ENCODE results near the gene GOLGA8A.
"Not testable (repeated sequence)": the region's sequence is repeated elsewhere in the genome, so short reads cannot be mapped to it uniquely, and the experiment has no call there.

Gene GOLGA8A

DNA sequence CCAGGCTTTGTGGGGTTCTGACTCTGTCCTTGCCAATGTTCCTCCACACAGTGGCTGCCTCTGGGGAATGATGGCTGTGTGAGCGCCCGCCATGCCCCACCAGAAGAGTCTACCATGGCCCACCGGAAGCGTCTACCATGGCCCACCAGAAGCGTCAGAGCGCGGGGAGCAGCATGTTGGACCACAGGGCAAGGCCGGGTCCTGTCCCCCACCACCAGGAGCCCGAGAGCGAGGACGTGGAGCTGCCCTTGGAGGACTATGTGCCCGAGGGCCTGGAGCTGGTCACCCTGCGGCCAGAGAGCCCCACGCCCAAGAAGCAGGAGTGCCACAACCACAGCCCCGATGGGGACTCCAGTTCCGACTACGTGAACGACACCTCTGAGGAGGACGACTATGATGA lies 28.1 kb downstream of the GOLGA8A start:
- H3K36me3 ChIP-seq (ENCODE audit: control insufficient read depth in 2 of 2, insufficient read depth in 2 of 2, low read length in 2 of 2); H3K4me1 ChIP-seq (ENCODE audit: control insufficient read depth, insufficient read depth, low read length); H3K27me3 ChIP-seq (ENCODE audit: control insufficient read depth in 1 of 2, insufficient read depth in 2 of 2, low read length in 2 of 2); H3K27ac ChIP-seq (ENCODE audit: low read length); H3K9me3 ChIP-seq (ENCODE audit: control insufficient read depth in 2 of 2, low read length in 2 of 2); H3K4me3 ChIP-seq (ENCODE audit: low read length in 2 of 2); H3K9ac ChIP-seq (ENCODE audit: low read length in 2 of 2): not testable (repeated sequence)

DNA sequence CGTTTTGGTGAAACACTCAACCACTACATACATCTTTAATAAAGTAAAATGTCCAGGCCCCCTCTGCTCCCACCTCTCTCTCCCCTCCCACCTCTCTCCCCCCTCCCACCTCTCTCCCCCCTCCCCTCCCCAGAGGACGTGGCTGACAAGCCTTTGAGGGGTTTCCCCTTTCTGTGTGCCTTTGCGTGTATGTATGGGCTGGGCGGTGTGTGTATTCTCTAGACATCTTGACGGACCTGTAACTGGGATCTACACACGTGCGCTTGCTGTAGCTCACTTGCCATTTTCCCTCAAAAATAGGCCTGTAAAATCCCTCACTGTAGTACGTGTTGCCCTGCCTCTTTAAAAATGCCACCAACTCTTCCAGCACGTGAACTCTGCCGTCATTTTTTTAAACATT lies 28.6 kb downstream of the GOLGA8A start:
- not testable (repeated sequence) for H3K27me3 ChIP-seq (ENCODE audit: control insufficient read depth in 1 of 2, insufficient read depth in 2 of 2, low read length in 2 of 2); H3K27ac ChIP-seq (ENCODE audit: low read length); H3K9ac ChIP-seq (ENCODE audit: low read length in 2 of 2); H3K36me3 ChIP-seq (ENCODE audit: control insufficient read depth in 2 of 2, insufficient read depth in 2 of 2, low read length in 2 of 2); H3K4me1 ChIP-seq (ENCODE audit: control insufficient read depth, insufficient read depth, low read length); H3K9me3 ChIP-seq (ENCODE audit: control insufficient read depth in 2 of 2, low read length in 2 of 2); H3K4me3 ChIP-seq (ENCODE audit: low read length in 2 of 2)

- H3K9ac ChIP-seq (ENCODE audit: low read length in 2 of 2); H3K27ac ChIP-seq (ENCODE audit: low read length); H3K9me3 ChIP-seq (ENCODE audit: control insufficient read depth in 2 of 2, low read length in 2 of 2); H3K4me3 ChIP-seq (ENCODE audit: low read length in 2 of 2); H3K36me3 ChIP-seq (ENCODE audit: control insufficient read depth in 2 of 2, insufficient read depth in 2 of 2, low read length in 2 of 2); H3K4me1 ChIP-seq (ENCODE audit: control insufficient read depth, insufficient read depth, low read length); H3K27me3 ChIP-seq (ENCODE audit: control insufficient read depth in 1 of 2, insufficient read depth in 2 of 2, low read length in 2 of 2): not testable (repeated sequence)
Measured at GRCh38 chr15:34403899-34404298, 33.7 kb downstream of the GOLGA8A start.

DNA sequence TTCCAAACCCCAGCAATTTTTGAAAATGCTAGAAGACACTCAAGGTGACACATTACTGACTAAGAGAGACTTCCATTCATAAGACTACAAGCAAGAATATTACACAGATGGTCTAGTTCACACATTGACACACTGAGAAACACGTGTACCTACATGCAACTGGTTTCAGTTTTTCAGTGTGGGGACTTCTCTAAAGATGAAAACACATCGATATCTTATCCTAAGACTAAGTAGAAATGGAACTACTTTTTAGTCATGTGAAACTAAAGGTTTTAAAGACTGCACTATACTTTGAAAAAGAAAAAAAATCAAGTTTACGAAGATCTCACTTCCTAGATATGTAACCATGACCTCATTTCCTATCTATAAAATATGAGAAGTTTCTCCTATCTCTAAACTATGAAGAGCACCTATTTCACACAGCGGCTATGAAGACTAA lies 34.4 kb downstream of the GOLGA8A start:
- H3K27ac ChIP-seq (ENCODE audit: low read length); H3K9me3 ChIP-seq (ENCODE audit: control insufficient read depth in 2 of 2, low read length in 2 of 2); H3K4me1 ChIP-seq (ENCODE audit: control insufficient read depth, insufficient read depth, low read length); H3K9ac ChIP-seq (ENCODE audit: low read length in 2 of 2); H3K36me3 ChIP-seq (ENCODE audit: control insufficient read depth in 2 of 2, insufficient read depth in 2 of 2, low read length in 2 of 2); H3K4me3 ChIP-seq (ENCODE audit: low read length in 2 of 2); H3K27me3 ChIP-seq (ENCODE audit: control insufficient read depth in 1 of 2, insufficient read depth in 2 of 2, low read length in 2 of 2): not testable (repeated sequence)

DNA sequence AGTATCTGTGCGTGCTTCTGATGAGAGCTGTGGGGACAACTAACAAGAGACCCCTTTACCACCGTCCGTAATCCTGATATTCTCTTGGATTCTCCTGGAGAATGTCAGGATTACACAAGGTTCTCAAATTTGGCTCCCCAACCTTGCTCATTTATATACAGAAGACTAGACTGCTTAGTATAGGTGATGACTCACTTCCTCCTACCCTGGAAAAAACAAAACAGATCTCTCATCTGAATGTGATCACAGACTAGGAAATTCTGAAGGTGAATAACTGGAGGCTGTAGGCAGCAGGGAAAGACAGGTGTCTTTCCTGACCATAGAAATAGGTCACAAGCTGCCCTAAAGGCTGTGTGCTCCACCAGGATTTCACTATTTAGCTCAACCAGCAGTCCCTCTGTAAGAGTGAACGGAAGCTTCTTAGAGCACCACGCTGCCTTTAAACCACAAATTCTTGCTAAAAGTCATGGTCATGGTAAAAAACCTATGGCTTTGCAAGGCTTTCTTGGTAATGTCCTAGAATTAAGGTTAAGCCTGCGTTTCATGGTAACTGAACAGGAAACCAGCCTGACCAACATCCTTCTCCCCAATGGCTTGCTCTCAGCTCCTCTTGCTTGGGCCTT lies 39.9 kb downstream of the GOLGA8A start:
- not testable (repeated sequence) for H3K9me3 ChIP-seq (ENCODE audit: control insufficient read depth in 2 of 2, low read length in 2 of 2); H3K9ac ChIP-seq (ENCODE audit: low read length in 2 of 2); H3K4me3 ChIP-seq (ENCODE audit: low read length in 2 of 2); H3K36me3 ChIP-seq (ENCODE audit: control insufficient read depth in 2 of 2, insufficient read depth in 2 of 2, low read length in 2 of 2); H3K27me3 ChIP-seq (ENCODE audit: control insufficient read depth in 1 of 2, insufficient read depth in 2 of 2, low read length in 2 of 2); H3K4me1 ChIP-seq (ENCODE audit: control insufficient read depth, insufficient read depth, low read length); H3K27ac ChIP-seq (ENCODE audit: low read length)

GRCh38 chr15:34392981-34393380 lies 44.6 kb downstream of the GOLGA8A start:
- not testable (repeated sequence) for H3K4me3 ChIP-seq (ENCODE audit: low read length in 2 of 2); H3K27me3 ChIP-seq (ENCODE audit: control insufficient read depth in 1 of 2, insufficient read depth in 2 of 2, low read length in 2 of 2); H3K36me3 ChIP-seq (ENCODE audit: control insufficient read depth in 2 of 2, insufficient read depth in 2 of 2, low read length in 2 of 2); H3K4me1 ChIP-seq (ENCODE audit: control insufficient read depth, insufficient read depth, low read length); H3K27ac ChIP-seq (ENCODE audit: low read length); H3K9me3 ChIP-seq (ENCODE audit: control insufficient read depth in 2 of 2, low read length in 2 of 2); H3K9ac ChIP-seq (ENCODE audit: low read length in 2 of 2)

DNA sequence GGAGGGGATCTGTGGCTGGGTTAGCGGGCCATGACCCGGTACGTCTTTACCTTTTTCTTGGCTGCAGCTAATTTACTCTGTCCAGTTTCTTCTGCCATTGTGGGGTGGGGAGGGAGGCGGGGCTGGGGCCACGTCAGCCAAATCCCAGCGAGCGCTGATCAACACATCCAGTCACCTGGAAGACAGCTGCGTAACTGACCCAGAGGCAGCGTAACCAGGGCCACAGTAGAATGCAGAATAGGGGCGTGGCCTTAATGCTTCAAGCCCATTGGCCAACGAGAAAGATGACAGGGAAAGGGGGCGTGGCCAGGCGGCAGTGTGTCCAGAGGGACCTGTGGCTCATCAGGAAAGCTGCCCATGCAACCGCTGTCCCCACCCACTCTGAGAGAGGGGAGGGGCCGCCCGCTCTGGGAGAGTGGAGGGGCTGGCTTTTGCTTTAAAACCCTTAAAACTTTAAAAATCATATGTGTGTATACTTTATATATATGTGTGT lies 48.0 kb downstream of the GOLGA8A start:
- not testable (repeated sequence) for H3K4me1 ChIP-seq (ENCODE audit: control insufficient read depth, insufficient read depth, low read length); H3K27me3 ChIP-seq (ENCODE audit: control insufficient read depth in 1 of 2, insufficient read depth in 2 of 2, low read length in 2 of 2); H3K27ac ChIP-seq (ENCODE audit: low read length); H3K4me3 ChIP-seq (ENCODE audit: low read length in 2 of 2); H3K9me3 ChIP-seq (ENCODE audit: control insufficient read depth in 2 of 2, low read length in 2 of 2); H3K36me3 ChIP-seq (ENCODE audit: control insufficient read depth in 2 of 2, insufficient read depth in 2 of 2, low read length in 2 of 2); H3K9ac ChIP-seq (ENCODE audit: low read length in 2 of 2)
